WTC11 (cell line): ENCODE data around the gene GAP43. TPM values are rescaled to one million over a fixed set of nuclear protein-coding genes. Genes with fewer than 3 reads are reported as not detected.

Experiments
- ATAC-seq: fragments of 200-7000 bp; cut with Tn5 transposase; 2 replicates; pipeline ENCODE4 v1.10.0; 2021; ENCODE audit warnings: mild to moderate bottlenecking, moderate library complexity
- CTCF ChIA-PET: fragments of 300-600 bp; sonication (Branson Sonifier 250); formaldehyde crosslinking; loops from one replicate; lab custom pipeline; 2021; ENCODE audit warnings: antibody characterized with exemption; lab: Charles Lee
- POLR2A ChIA-PET: fragments of 350-600 bp; sonication (Branson Sonifier 250); formaldehyde crosslinking; loops from one replicate; lab custom pipeline; 2021; ENCODE audit warnings: antibody characterized with exemption; lab: Charles Lee
- DNase-seq: peaks from one replicate; pipeline ENCODE4 v3.0.0; 2021; ENCODE audit warnings: low spot score
- H3K27ac Mint-ChIP-seq: 2 replicates; pipeline ENCODE4 v1.8.0; 2021; ENCODE audit warnings: mixed read lengths
- H3K27me3 Mint-ChIP-seq: 2 replicates; pipeline ENCODE4 v1.8.0; 2021; ENCODE audit warnings: low read depth, mild to moderate bottlenecking, moderate library complexity, mixed read lengths
- H3K36me3 Mint-ChIP-seq: 2 replicates; pipeline ENCODE4 v1.8.0; 2021; ENCODE audit warnings: mixed read lengths
- H3K4me1 Mint-ChIP-seq: 2 replicates; pipeline ENCODE4 v1.8.0; 2022; ENCODE audit warnings: mixed read lengths
- H3K4me3 Mint-ChIP-seq: 2 replicates; pipeline ENCODE4 v1.8.0; 2021; ENCODE audit warnings: mild to moderate bottlenecking, moderate library complexity, mixed read lengths
- H3K9me3 Mint-ChIP-seq: 2 replicates; pipeline ENCODE4 v1.8.0; 2021; ENCODE audit warnings: mixed read lengths
- JUN ChIP-seq: sonication (generic); formaldehyde crosslinking; IDR thresholded peaks from 2 replicates; pipeline ENCODE4 v1.8.0; 2023; ENCODE audit warnings: mild to moderate bottlenecking, missing genetic modification reagents
- KAT7 ChIP-seq: sonication (generic); formaldehyde crosslinking; IDR thresholded peaks from 2 replicates; pipeline ENCODE4 v1.8.1; 2023; ENCODE audit warnings: missing genetic modification reagents, mild to moderate bottlenecking, borderline replicate concordance
- NFYB ChIP-seq: sonication (generic); formaldehyde crosslinking; conservative IDR thresholded peaks from 2 replicates; pipeline ENCODE4 v1.8.0; 2022; ENCODE audit warnings: low read depth, missing genetic modification reagents
- OVOL2 ChIP-seq: fragments of 250-450 bp; sonication (Bioruptor Pico); IDR thresholded peaks from 2 replicates; pipeline ENCODE4 v1.9.0; 2021; ENCODE audit warnings: mild to moderate bottlenecking, borderline replicate concordance
- TEAD1 ChIP-seq: sonication (generic); formaldehyde crosslinking; IDR thresholded peaks from 2 replicates; pipeline ENCODE4 v1.8.0; 2022; ENCODE audit warnings: mild to moderate bottlenecking, missing genetic modification reagents
- TEAD4 ChIP-seq: sonication (generic); formaldehyde crosslinking; IDR thresholded peaks from 2 replicates; pipeline ENCODE4 v1.8.0; 2022; ENCODE audit warnings: mild to moderate bottlenecking, missing genetic modification reagents
- ZBTB21 ChIP-seq: sonication (generic); formaldehyde crosslinking; IDR thresholded peaks from 2 replicates; pipeline ENCODE4 v1.8.1; 2023; ENCODE audit warnings: mild to moderate bottlenecking, missing genetic modification reagents, borderline replicate concordance
- ZNF138 ChIP-seq: sonication (generic); formaldehyde crosslinking; conservative IDR thresholded peaks from 2 replicates; pipeline ENCODE4 v1.8.1; 2022; ENCODE audit warnings: mild to moderate bottlenecking, moderate library complexity, missing genetic modification reagents
- total RNA-seq: library from RNA; stranded (reverse); gene quantifications from 3 replicates; pipeline ENCODE4 v1.2.3, GENCODE V29; 2021
- TF ChIP-seq, protein P1 (sequence below): sonication (generic); formaldehyde crosslinking; conservative IDR thresholded peaks from 2 replicates; pipeline ENCODE4 v1.8.1; 2022; ENCODE audit warnings: mild to moderate bottlenecking, missing genetic modification reagents
- TF ChIP-seq, protein P2 (sequence below): fragments of 250-450 bp; sonication (Bioruptor Pico); IDR thresholded peaks from 2 replicates; pipeline ENCODE4 v1.8.0; 2021; ENCODE audit warnings: mild to moderate bottlenecking
- TF ChIP-seq, protein P3 (sequence below): fragments of 200-600 bp; IDR thresholded peaks from 2 replicates; pipeline ENCODE4 v1.8.0; 2022; ENCODE audit warnings: antibody characterized with exemption
- TF ChIP-seq, protein P4 (sequence below): sonication (generic); formaldehyde crosslinking; IDR thresholded peaks from 2 replicates; pipeline ENCODE4 v1.8.1; 2023; ENCODE audit warnings: mild to moderate bottlenecking, moderate library complexity, missing genetic modification reagents
- TF ChIP-seq, protein P5 (sequence below): sonication (generic); formaldehyde crosslinking; IDR thresholded peaks from 2 replicates; pipeline ENCODE4 v1.8.0; 2022; ENCODE audit warnings: mild to moderate bottlenecking, missing genetic modification reagents
- TF ChIP-seq, protein P6 (sequence below): sonication (generic); formaldehyde crosslinking; IDR thresholded peaks from 2 replicates; pipeline ENCODE4 v1.8.1; 2022; ENCODE audit warnings: missing genetic modification reagents, borderline replicate concordance
- TF ChIP-seq, protein P7 (sequence below): sonication (generic); formaldehyde crosslinking; IDR thresholded peaks from 2 replicates; pipeline ENCODE4 v1.8.0; 2022; ENCODE audit warnings: missing genetic modification reagents

GAP43 gene
- total RNA-seq, 1 experiment from 2014 or later: 19.9 TPM

DNA sequence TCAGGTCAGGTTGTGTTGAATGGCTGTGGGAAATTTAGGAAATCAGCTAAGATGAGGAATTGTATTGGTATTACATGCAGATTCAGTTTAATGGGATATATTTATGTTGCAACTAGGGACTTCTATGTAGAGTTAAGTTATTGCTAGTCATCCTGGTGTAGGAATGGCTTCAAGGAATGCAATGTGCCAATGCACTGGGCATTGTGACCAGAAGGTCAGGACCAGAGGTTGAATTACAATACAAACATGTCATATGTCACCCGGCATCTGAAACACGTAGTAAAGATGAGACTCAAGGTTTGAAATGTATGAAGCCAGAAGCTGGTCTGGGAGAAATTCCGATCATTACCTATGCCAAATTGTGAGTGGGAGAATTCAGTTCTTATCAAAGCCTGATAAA, 11.7 kb upstream of the GAP43 start:
- no peak for TF ChIP-seq JUN
- Mint-ChIP-seq H3K36me3 (peaks cover 6% of the 10 kb centered on the region; the same call in 1 of the 2 replicates), H3K4me3 (no peak overlapping the region), H3K27ac (no peak overlapping the region; the same call in 1 of the 2 replicates), H3K4me1 (peaks cover 23% of the 10 kb centered on the region), H3K27me3 (no peaks in the 10 kb centered on the region), H3K9me3 (peaks cover 28% of the 10 kb centered on the region)
- ChIA-PET CTCF (interaction anchor here (0.6 kb wide), 1 partner anchor 396 kb away, joined by 3 read pairs; no protein-coding TSS in a partner anchor), POLR2A (no interaction called here)
- no peak for DNase-seq
- no peak for ATAC-seq

DNA sequence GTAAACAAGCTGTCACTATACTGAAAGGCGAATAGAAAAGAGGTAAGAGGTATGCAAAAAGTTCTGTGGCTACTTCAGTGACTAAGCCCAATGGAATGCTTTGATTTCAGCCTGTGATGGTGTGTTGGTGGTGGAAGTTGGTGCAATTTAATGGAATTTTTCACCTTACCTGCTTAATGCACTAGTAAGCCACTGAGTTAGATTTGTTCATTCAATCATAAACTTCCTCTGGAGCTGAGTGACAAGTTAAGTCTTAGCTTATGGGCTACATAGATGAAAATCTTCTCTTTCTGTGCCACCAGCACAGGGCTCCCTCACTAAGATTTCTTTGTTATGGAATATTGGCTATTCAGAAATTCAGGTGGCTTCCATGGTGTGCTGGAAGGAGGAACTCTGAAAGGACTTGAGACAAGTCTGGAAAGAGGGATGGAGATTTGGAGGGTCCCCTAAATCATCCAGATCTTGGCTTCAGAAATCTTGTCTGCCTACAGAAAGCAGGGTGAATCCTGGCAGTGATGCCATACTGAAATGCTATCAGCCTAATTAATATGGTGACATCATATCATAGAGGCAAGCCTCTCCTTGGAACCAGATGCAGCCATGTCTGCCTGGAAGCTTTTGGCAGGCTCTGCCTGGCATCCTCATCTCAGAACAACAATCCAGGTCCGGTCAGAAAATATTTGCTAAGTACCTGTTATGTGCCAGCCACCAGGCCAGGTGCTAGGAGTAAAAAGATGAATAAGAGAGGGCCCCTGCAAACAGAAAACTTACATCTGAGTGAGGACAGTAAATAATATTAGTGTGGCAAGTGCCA, 8.1 kb upstream of the GAP43 start:
- H3K4me1 Mint-ChIP-seq: peaks cover 37% of the 10 kb centered on the region
- peak overlapping the region; percentile 71 for H3K27ac Mint-ChIP-seq
- ChIA-PET CTCF (interaction anchor here (0.9 kb wide), 1 partner anchor 78 kb away, joined by 3 read pairs; no protein-coding TSS in a partner anchor), POLR2A (no interaction called here)
- DNase-seq: no peak
- H3K4me3 Mint-ChIP-seq: no peak overlapping the region
- peak; percentile 94 for ATAC-seq
- H3K27me3 Mint-ChIP-seq: no peaks in the 10 kb centered on the region
- TF ChIP-seq, protein P1, sequence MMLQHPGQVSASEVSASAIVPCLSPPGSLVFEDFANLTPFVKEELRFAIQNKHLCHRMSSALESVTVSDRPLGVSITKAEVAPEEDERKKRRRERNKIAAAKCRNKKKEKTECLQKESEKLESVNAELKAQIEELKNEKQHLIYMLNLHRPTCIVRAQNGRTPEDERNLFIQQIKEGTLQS (CRISPR knock-in tag): no peak
- TF ChIP-seq TEAD4 (CRISPR knock-in tag) (no peak), TEAD1 (CRISPR knock-in tag) (no peak), ZNF138 (CRISPR knock-in tag) (no peak), NFYB (no peak), KAT7 (no peak), OVOL2 (CRISPR knock-in tag) (no peak), ZBTB21 (no peak)
- TF ChIP-seq, protein P2, sequence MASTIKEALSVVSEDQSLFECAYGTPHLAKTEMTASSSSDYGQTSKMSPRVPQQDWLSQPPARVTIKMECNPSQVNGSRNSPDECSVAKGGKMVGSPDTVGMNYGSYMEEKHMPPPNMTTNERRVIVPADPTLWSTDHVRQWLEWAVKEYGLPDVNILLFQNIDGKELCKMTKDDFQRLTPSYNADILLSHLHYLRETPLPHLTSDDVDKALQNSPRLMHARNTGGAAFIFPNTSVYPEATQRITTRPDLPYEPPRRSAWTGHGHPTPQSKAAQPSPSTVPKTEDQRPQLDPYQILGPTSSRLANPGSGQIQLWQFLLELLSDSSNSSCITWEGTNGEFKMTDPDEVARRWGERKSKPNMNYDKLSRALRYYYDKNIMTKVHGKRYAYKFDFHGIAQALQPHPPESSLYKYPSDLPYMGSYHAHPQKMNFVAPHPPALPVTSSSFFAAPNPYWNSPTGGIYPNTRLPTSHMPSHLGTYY: no peak
- TF ChIP-seq, protein P3, sequence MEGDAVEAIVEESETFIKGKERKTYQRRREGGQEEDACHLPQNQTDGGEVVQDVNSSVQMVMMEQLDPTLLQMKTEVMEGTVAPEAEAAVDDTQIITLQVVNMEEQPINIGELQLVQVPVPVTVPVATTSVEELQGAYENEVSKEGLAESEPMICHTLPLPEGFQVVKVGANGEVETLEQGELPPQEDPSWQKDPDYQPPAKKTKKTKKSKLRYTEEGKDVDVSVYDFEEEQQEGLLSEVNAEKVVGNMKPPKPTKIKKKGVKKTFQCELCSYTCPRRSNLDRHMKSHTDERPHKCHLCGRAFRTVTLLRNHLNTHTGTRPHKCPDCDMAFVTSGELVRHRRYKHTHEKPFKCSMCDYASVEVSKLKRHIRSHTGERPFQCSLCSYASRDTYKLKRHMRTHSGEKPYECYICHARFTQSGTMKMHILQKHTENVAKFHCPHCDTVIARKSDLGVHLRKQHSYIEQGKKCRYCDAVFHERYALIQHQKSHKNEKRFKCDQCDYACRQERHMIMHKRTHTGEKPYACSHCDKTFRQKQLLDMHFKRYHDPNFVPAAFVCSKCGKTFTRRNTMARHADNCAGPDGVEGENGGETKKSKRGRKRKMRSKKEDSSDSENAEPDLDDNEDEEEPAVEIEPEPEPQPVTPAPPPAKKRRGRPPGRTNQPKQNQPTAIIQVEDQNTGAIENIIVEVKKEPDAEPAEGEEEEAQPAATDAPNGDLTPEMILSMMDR: no peak
- TF ChIP-seq, protein P4, sequence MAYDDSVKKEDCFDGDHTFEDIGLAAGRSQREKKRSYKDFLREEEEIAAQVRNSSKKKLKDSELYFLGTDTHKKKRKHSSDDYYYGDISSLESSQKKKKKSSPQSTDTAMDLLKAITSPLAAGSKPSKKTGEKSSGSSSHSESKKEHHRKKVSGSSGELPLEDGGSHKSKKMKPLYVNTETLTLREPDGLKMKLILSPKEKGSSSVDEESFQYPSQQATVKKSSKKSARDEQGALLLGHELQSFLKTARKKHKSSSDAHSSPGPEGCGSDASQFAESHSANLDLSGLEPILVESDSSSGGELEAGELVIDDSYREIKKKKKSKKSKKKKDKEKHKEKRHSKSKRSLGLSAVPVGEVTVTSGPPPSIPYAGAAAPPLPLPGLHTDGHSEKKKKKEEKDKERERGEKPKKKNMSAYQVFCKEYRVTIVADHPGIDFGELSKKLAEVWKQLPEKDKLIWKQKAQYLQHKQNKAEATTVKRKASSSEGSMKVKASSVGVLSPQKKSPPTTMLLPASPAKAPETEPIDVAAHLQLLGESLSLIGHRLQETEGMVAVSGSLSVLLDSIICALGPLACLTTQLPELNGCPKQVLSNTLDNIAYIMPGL (CRISPR knock-in tag): no peak
- TF ChIP-seq, protein P5, sequence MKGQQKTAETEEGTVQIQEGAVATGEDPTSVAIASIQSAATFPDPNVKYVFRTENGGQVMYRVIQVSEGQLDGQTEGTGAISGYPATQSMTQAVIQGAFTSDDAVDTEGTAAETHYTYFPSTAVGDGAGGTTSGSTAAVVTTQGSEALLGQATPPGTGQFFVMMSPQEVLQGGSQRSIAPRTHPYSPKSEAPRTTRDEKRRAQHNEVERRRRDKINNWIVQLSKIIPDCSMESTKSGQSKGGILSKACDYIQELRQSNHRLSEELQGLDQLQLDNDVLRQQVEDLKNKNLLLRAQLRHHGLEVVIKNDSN (CRISPR knock-in tag): no peak
- TF ChIP-seq, protein P6, sequence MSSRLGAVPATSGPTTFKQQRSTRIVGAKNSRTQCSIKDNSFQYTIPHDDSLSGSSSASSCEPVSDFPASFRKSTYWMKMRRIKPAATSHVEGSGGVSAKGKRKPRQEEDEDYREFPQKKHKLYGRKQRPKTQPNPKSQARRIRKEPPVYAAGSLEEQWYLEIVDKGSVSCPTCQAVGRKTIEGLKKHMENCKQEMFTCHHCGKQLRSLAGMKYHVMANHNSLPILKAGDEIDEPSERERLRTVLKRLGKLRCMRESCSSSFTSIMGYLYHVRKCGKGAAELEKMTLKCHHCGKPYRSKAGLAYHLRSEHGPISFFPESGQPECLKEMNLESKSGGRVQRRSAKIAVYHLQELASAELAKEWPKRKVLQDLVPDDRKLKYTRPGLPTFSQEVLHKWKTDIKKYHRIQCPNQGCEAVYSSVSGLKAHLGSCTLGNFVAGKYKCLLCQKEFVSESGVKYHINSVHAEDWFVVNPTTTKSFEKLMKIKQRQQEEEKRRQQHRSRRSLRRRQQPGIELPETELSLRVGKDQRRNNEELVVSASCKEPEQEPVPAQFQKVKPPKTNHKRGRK (CRISPR knock-in tag): no peak
- TF ChIP-seq, protein P7, sequence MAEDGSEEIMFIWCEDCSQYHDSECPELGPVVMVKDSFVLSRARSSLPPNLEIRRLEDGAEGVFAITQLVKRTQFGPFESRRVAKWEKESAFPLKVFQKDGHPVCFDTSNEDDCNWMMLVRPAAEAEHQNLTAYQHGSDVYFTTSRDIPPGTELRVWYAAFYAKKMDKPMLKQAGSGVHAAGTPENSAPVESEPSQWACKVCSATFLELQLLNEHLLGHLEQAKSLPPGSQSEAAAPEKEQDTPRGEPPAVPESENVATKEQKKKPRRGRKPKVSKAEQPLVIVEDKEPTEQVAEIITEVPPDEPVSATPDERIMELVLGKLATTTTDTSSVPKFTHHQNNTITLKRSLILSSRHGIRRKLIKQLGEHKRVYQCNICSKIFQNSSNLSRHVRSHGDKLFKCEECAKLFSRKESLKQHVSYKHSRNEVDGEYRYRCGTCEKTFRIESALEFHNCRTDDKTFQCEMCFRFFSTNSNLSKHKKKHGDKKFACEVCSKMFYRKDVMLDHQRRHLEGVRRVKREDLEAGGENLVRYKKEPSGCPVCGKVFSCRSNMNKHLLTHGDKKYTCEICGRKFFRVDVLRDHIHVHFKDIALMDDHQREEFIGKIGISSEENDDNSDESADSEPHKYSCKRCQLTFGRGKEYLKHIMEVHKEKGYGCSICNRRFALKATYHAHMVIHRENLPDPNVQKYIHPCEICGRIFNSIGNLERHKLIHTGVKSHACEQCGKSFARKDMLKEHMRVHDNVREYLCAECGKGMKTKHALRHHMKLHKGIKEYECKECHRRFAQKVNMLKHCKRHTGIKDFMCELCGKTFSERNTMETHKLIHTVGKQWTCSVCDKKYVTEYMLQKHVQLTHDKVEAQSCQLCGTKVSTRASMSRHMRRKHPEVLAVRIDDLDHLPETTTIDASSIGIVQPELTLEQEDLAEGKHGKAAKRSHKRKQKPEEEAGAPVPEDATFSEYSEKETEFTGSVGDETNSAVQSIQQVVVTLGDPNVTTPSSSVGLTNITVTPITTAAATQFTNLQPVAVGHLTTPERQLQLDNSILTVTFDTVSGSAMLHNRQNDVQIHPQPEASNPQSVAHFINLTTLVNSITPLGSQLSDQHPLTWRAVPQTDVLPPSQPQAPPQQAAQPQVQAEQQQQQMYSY (CRISPR knock-in tag): no peak
- H3K9me3 Mint-ChIP-seq: peaks cover 34% of the 10 kb centered on the region
- peaks cover 8% of the 10 kb centered on the region; the same call in 1 of the 2 replicates for H3K36me3 Mint-ChIP-seq
